Neutrophil (primary cell): ENCODE results near the gene REX1BD.

Experiments used
- H3K27ac ChIP-seq: fragments of 200-600 bp; sonication (generic); 2 replicates; pipeline ENCODE4 v1.5.1; 2016; ENCODE audit warnings: mild to moderate bottlenecking, moderate library complexity
- H3K27me3 ChIP-seq: fragments of 200-600 bp; sonication (generic); 2 replicates; pipeline ENCODE4 v1.6.0; 2016; ENCODE audit warnings: mild to moderate bottlenecking
- H3K36me3 ChIP-seq: fragments of 200-600 bp; sonication (generic); 2 replicates; pipeline ENCODE4 v1.5.1; 2017
- H3K4me1 ChIP-seq, 2 experiments: fragments of 200-600 bp in 1 of 2; sonication (generic) in 1 of 2; 1 replicate in 1 of 2; 2 replicates in 1 of 2; pipeline versions ENCODE4 v1.5.1 to v1.6.1; 2013 to 2016; ENCODE audit warnings: low read depth in 1 of 2, low read length in 1 of 2, mild to moderate bottlenecking in 1 of 2, moderate library complexity in 1 of 2; ENCODE audit not compliant: control insufficient read depth in 1 of 2, insufficient read depth in 1 of 2
- H3K4me3 ChIP-seq, 2 experiments: fragments of 200-600 bp in 1 of 2; sonication (generic) in 1 of 2; 1 replicate in 1 of 2; 2 replicates in 1 of 2; pipeline ENCODE4 v1.5.1; 2013 to 2016; ENCODE audit warnings: low read depth in 1 of 2, low read length in 1 of 2, mild to moderate bottlenecking in 1 of 2, moderate library complexity in 1 of 2
- H3K9me3 ChIP-seq: fragments of 200-600 bp; sonication (generic); 2 replicates; pipeline ENCODE4 v1.5.1; 2016
- CTCF ChIP-seq: fragments of 200-600 bp; sonication (generic); IDR thresholded peaks from 2 replicates; pipeline ENCODE4 v1.5.1; 2016; ENCODE audit warnings: antibody characterized with exemption

The REX1BD gene

GRCh38 chr19:18603255-18603957 lies 14.8 kb downstream of the REX1BD start:
- Histone ChIP-seq H3K9me3 (no peaks in the 10 kb centered on the region), H3K27ac (no peak overlapping the region), H3K36me3 (no peaks in the 10 kb centered on the region), H3K27me3 (peaks cover 97% of the 10 kb centered on the region), H3K4me1 (no peaks in the 10 kb centered on the region), H3K4me3 (no peak overlapping the region)
- TF ChIP-seq CTCF: no peak

- Histone ChIP-seq H3K9me3 (no peaks in the 10 kb centered on the region), H3K36me3 (no peaks in the 10 kb centered on the region), H3K4me1 (no peaks in the 10 kb centered on the region), H3K4me3 (no peak overlapping the region), H3K27ac (no peak overlapping the region), H3K27me3 (peaks cover 97% of the 10 kb centered on the region)
- TF ChIP-seq CTCF: no peak
Measured at GRCh38 chr19:18603958-18604819, 15.6 kb downstream of the REX1BD start.

- Histone ChIP-seq H3K27me3 (peaks cover 97% of the 10 kb centered on the region), H3K4me3 (no peak overlapping the region), H3K36me3 (no peaks in the 10 kb centered on the region), H3K9me3 (no peaks in the 10 kb centered on the region), H3K27ac (no peak overlapping the region), H3K4me1 (no peaks in the 10 kb centered on the region)
- no peak for TF ChIP-seq CTCF
Measured at GRCh38 chr19:18604820-18605159, 16.2 kb downstream of the REX1BD start.

- Histone ChIP-seq H3K4me3 (no peak overlapping the region), H3K27me3 (peaks cover 97% of the 10 kb centered on the region), H3K36me3 (no peaks in the 10 kb centered on the region)
Measured at GRCh38 chr19:18605196-18605545, 16.6 kb downstream of the REX1BD start.

More at GRCh38 chr19:18605196-18605545, 16.6 kb downstream of the REX1BD start:
- TF ChIP-seq CTCF: no peak
- no peak overlapping the region for H3K27ac ChIP-seq
- H3K9me3 ChIP-seq: no peaks in the 10 kb centered on the region
- H3K4me1 ChIP-seq: no peaks in the 10 kb centered on the region
